ENCODE data around the gene FOXI2. TPM values are rescaled to one million over a fixed set of nuclear protein-coding genes. Genes with fewer than 3 reads are reported as not detected.

The FOXI2 gene
- total and polyA plus RNA-seq, 2 donors (not counting 1 experiment from before 2014, with no cell fraction given): not detected

- Histone ChIP-seq H3K4me3 (replicated peaks in 1 of 4; ENCODE audit: control extremely low read depth in 1 of 4, insufficient read depth in 1 of 4, low read depth in 3 of 4, low read length in 4 of 4) (no peak overlapping the region), H2AFZ (ENCODE audit: low read length) (no peak overlapping the region), H3K27ac (ENCODE audit: insufficient read depth, low read length) (no peak overlapping the region), H4K20me1 (ENCODE audit: control insufficient read depth, extremely low read depth, insufficient read depth, low read length) (no peaks in the 10 kb centered on the region), H3K27me3 (ENCODE audit: control insufficient read depth, insufficient read depth, low read length) (peaks cover 14% of the 10 kb centered on the region), H3K4me2 (ENCODE audit: extremely low read depth, insufficient read depth, low read length) (no peak overlapping the region), H3K4me1 (ENCODE audit: control insufficient read depth, extremely low read depth, insufficient read depth, low read length) (no peaks in the 10 kb centered on the region), H3K36me3 (ENCODE audit: control insufficient read depth, insufficient read depth, low read length) (no peaks in the 10 kb centered on the region), H3K9me3 (ENCODE audit: control insufficient read depth, insufficient read depth, low read depth, low read length) (no peaks in the 10 kb centered on the region), H3K79me2 (ENCODE audit: control insufficient read depth, insufficient read depth, low read length) (no peaks in the 10 kb centered on the region), H3K9ac (ENCODE audit: insufficient read depth, low read length) (no peak overlapping the region)
- DNase-seq (ENCODE audit: low read depth in 2 of 2): no peak
- no peak for TF ChIP-seq CTCF (conservative IDR thresholded peaks at IDR 0.05 in 1 of 2, IDR thresholded peaks at IDR 0.05 in 1 of 2; ENCODE audit: low read depth in 1 of 2, low read length in 2 of 2)
- no peak for TF ChIP-seq EZH2 (IDR thresholded peaks at IDR 0.05; ENCODE audit: low read length, missing control alignments)
These were observed 2.2 kb upstream of the FOXI2 start for GRCh38 chr10:127734753-127735152.

GRCh38 chr10:127735156-127735555 is 1.8 kb upstream of the FOXI2 start:
- TF ChIP-seq EZH2 (IDR thresholded peaks at IDR 0.05; ENCODE audit: low read length, missing control alignments): peak; percentile 32
- no peak for TF ChIP-seq CTCF (conservative IDR thresholded peaks at IDR 0.05 in 1 of 2, IDR thresholded peaks at IDR 0.05 in 1 of 2; ENCODE audit: low read depth in 1 of 2, low read length in 2 of 2)
- no peak for DNase-seq (ENCODE audit: low read depth in 2 of 2)
- Histone ChIP-seq H3K27ac (ENCODE audit: insufficient read depth, low read length) (no peak overlapping the region), H3K4me3 (replicated peaks in 1 of 4; ENCODE audit: control extremely low read depth in 1 of 4, insufficient read depth in 1 of 4, low read depth in 3 of 4, low read length in 4 of 4) (no peak overlapping the region), H3K79me2 (ENCODE audit: control insufficient read depth, insufficient read depth, low read length) (no peaks in the 10 kb centered on the region), H3K27me3 (ENCODE audit: control insufficient read depth, insufficient read depth, low read length) (peaks cover 14% of the 10 kb centered on the region), H3K9ac (ENCODE audit: insufficient read depth, low read length) (no peak overlapping the region), H3K4me2 (ENCODE audit: extremely low read depth, insufficient read depth, low read length) (no peak overlapping the region), H3K36me3 (ENCODE audit: control insufficient read depth, insufficient read depth, low read length) (no peaks in the 10 kb centered on the region), H4K20me1 (ENCODE audit: control insufficient read depth, extremely low read depth, insufficient read depth, low read length) (no peaks in the 10 kb centered on the region), H3K4me1 (ENCODE audit: control insufficient read depth, extremely low read depth, insufficient read depth, low read length) (no peaks in the 10 kb centered on the region), H2AFZ (ENCODE audit: low read length) (no peak overlapping the region), H3K9me3 (ENCODE audit: control insufficient read depth, insufficient read depth, low read depth, low read length) (no peaks in the 10 kb centered on the region)

GRCh38 chr10:127735723-127736221 is 1.2 kb upstream of the FOXI2 start:
- H3K9me3 ChIP-seq (ENCODE audit: control insufficient read depth, insufficient read depth, low read depth, low read length): no peaks in the 10 kb centered on the region
- H3K4me2 ChIP-seq (ENCODE audit: extremely low read depth, insufficient read depth, low read length): no peak overlapping the region
- DNase-seq (ENCODE audit: low read depth in 2 of 2): no peak
- H3K27ac ChIP-seq (ENCODE audit: insufficient read depth, low read length): no peak overlapping the region
- H2AFZ ChIP-seq (ENCODE audit: low read length): no peak overlapping the region
- no peaks in the 10 kb centered on the region for H3K79me2 ChIP-seq (ENCODE audit: control insufficient read depth, insufficient read depth, low read length)
- H3K27me3 ChIP-seq (ENCODE audit: control insufficient read depth, insufficient read depth, low read length): peaks cover 14% of the 10 kb centered on the region
- H3K9ac ChIP-seq (ENCODE audit: insufficient read depth, low read length): no peak overlapping the region
- no peaks in the 10 kb centered on the region for H4K20me1 ChIP-seq (ENCODE audit: control insufficient read depth, extremely low read depth, insufficient read depth, low read length)
- no peak overlapping the region for H3K4me3 ChIP-seq (replicated peaks in 1 of 4; ENCODE audit: control extremely low read depth in 1 of 4, insufficient read depth in 1 of 4, low read depth in 3 of 4, low read length in 4 of 4)
- no peak for TF ChIP-seq CTCF (conservative IDR thresholded peaks at IDR 0.05 in 1 of 2, IDR thresholded peaks at IDR 0.05 in 1 of 2; ENCODE audit: low read depth in 1 of 2, low read length in 2 of 2)
- no peak for TF ChIP-seq EZH2 (IDR thresholded peaks at IDR 0.05; ENCODE audit: low read length, missing control alignments)
- no peaks in the 10 kb centered on the region for H3K36me3 ChIP-seq (ENCODE audit: control insufficient read depth, insufficient read depth, low read length)
- H3K4me1 ChIP-seq (ENCODE audit: control insufficient read depth, extremely low read depth, insufficient read depth, low read length): no peaks in the 10 kb centered on the region

Measured in fibroblast of lung (primary cell).